DND-41 (cell line): ENCODE results near the gene PERP.

ENCODE experiments used
- ATAC-seq: fragments of 200-7000 bp; cut with Tn5 transposase; 3 replicates; pipeline ENCODE4 v1.9.1; 2021; ENCODE audit warnings: low read depth; ENCODE audit not compliant: insufficient read depth
- DNase-seq: peaks from one replicate; pipeline ENCODE4 v3.0.0-alpha.2; 2020
- H2AFZ ChIP-seq: 2 replicates; pipeline ENCODE4 v1.6.0; 2012; ENCODE audit warnings: low read depth, low read length
- H3K27ac ChIP-seq: 2 replicates; pipeline ENCODE4 v1.5.1; 2012; ENCODE audit warnings: low read length, inconsistent platforms
- H3K27me3 ChIP-seq: fragments of 200-600 bp; sonication (generic); 2 replicates; pipeline ENCODE4 v1.6.0; 2012; ENCODE audit warnings: low read length, mild to moderate bottlenecking, inconsistent platforms; ENCODE audit not compliant: insufficient read depth, poor library complexity
- H3K36me3 ChIP-seq: 2 replicates; pipeline ENCODE4 v1.5.1; 2012; ENCODE audit warnings: low read length, inconsistent platforms; ENCODE audit not compliant: insufficient read depth
- H3K4me1 ChIP-seq: 2 replicates; pipeline ENCODE4 v1.5.1; 2012; ENCODE audit warnings: mild to moderate bottlenecking, low read length; ENCODE audit not compliant: insufficient read depth
- H3K4me2 ChIP-seq: 2 replicates; pipeline ENCODE4 v1.6.0; 2012; ENCODE audit warnings: mild to moderate bottlenecking, moderate library complexity, low read length, inconsistent platforms; ENCODE audit not compliant: insufficient read depth
- H3K4me3 ChIP-seq, 2 experiments: fragments of 200-600 bp in 1 of 2; shearing (Covaris generic) in 1 of 2; 2 replicates each; pipeline ENCODE4 v1.5.1; 2012 to 2016; ENCODE audit warnings: inconsistent platforms in 2 of 2, low read length in 2 of 2, mild to moderate bottlenecking in 2 of 2, low read depth in 1 of 2, moderate library complexity in 1 of 2
- H3K79me2 ChIP-seq: 2 replicates; pipeline ENCODE4 v1.6.0; 2012; ENCODE audit warnings: low read length, inconsistent platforms; ENCODE audit not compliant: insufficient read depth
- H3K9ac ChIP-seq: 2 replicates; pipeline ENCODE4 v1.6.0; 2012; ENCODE audit warnings: low read depth, mild to moderate bottlenecking, inconsistent platforms, low read length, moderate library complexity
- H3K9me3 ChIP-seq: 2 replicates; pipeline ENCODE4 v1.5.1; 2012; ENCODE audit warnings: low read length, moderate library complexity, mild to moderate bottlenecking, inconsistent platforms; ENCODE audit not compliant: insufficient read depth, severe bottlenecking
- H4K20me1 ChIP-seq: 2 replicates; pipeline ENCODE4 v1.6.0; 2012; ENCODE audit warnings: low read length; ENCODE audit not compliant: insufficient read depth
- EZH2 ChIP-seq: IDR thresholded peaks from 3 replicates; pipeline ENCODE4 v1.6.1; 2012; ENCODE audit warnings: borderline replicate concordance, low read depth, mild to moderate bottlenecking, moderate library complexity, low read length, inconsistent platforms; ENCODE audit not compliant: severe bottlenecking
- TF ChIP-seq, protein P1 (sequence below): IDR thresholded peaks from 2 replicates; pipeline ENCODE4 v1.5.1; 2012; ENCODE audit warnings: borderline replicate concordance, low read length, moderate library complexity, mild to moderate bottlenecking; ENCODE audit not compliant: poor library complexity, severe bottlenecking; ENCODE audit errors: extremely low read depth

The PERP gene

DNA sequence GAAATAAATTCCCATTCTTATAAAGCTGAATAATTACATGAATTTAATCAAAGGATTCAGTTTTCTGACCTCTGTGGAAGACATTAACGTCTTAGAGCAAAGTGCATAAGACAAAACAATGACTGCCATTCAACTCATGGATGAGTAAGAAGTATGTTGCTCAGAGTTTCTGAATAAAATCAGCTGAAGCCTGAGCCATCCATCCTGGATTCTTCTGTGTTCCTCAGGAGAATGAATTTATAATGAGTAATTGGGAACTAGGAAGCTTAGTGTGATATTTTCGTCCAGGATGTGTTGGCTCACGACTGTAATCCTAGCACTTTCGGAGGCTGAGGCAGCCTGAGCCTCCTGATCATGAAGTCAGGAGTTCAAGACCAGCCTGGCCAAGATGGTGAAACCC lies 62.8 kb downstream of the PERP start:
- no peak for ATAC-seq
- no peaks in the 10 kb centered on the region for H3K36me3 ChIP-seq
- H4K20me1 ChIP-seq, result no peaks in the 10 kb centered on the region
- H3K27ac ChIP-seq, result no peak overlapping the region
- H3K4me2 ChIP-seq, result no peak overlapping the region
- H3K9ac ChIP-seq, result no peak overlapping the region
- no peak overlapping the region for H2AFZ ChIP-seq
- no peak for TF ChIP-seq EZH2
- TF ChIP-seq, protein P1, sequence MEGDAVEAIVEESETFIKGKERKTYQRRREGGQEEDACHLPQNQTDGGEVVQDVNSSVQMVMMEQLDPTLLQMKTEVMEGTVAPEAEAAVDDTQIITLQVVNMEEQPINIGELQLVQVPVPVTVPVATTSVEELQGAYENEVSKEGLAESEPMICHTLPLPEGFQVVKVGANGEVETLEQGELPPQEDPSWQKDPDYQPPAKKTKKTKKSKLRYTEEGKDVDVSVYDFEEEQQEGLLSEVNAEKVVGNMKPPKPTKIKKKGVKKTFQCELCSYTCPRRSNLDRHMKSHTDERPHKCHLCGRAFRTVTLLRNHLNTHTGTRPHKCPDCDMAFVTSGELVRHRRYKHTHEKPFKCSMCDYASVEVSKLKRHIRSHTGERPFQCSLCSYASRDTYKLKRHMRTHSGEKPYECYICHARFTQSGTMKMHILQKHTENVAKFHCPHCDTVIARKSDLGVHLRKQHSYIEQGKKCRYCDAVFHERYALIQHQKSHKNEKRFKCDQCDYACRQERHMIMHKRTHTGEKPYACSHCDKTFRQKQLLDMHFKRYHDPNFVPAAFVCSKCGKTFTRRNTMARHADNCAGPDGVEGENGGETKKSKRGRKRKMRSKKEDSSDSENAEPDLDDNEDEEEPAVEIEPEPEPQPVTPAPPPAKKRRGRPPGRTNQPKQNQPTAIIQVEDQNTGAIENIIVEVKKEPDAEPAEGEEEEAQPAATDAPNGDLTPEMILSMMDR, result no peak
- H3K9me3 ChIP-seq, result no peaks in the 10 kb centered on the region
- no peak for DNase-seq
- H3K4me3 ChIP-seq, result no peak overlapping the region
- H3K27me3 ChIP-seq, result no peaks in the 10 kb centered on the region
- H3K79me2 ChIP-seq, result no peaks in the 10 kb centered on the region
- no peaks in the 10 kb centered on the region for H3K4me1 ChIP-seq
